Spleen (tissue), 7 donors: ENCODE data around the gene ZNF736.

Experiments used
- CTCF ChIP-seq, 11 experiments: fragments of 200-600 bp in 7 of 11; fragments of 450-650 bp in 4 of 11; sonication (generic) in 4 of 11; IDR thresholded peaks in 8 of 11; conservative IDR thresholded peaks in 3 of 11; 1 replicate in 7 of 11; 2 replicates in 4 of 11; pipeline versions ENCODE4 v1.4.0 to v1.8.0; 2016 to 2021; ENCODE audit warnings: antibody characterized with exemption in 11 of 11, inconsistent platforms in 4 of 11, mild to moderate bottlenecking in 1 of 11
- POLR2A ChIP-seq, 3 donors: fragments of 450-650 bp; IDR thresholded peaks; one replicate each; pipeline ENCODE4 v1.5.1; 2017; ENCODE audit warnings: antibody characterized with exemption in 3 of 3, mild to moderate bottlenecking in 1 of 3
- donor health status: DM: no; HTN: no; CAD: no; lungs with moderate emphysema.
- donor health status: DM: no; HTN: no; CAD: no.
- donor health status: DM: no; HTN: no; CAD: no.

GRCh38 chr7:64400401-64400800 lies 86.6 kb downstream of the ZNF736 start:
- no peak for TF ChIP-seq CTCF (IDR thresholded peaks at IDR 0.05 in 8 of 11, conservative IDR thresholded peaks at IDR 0.05 in 3 of 11)
- no peak for TF ChIP-seq POLR2A (IDR thresholded peaks at IDR 0.05)
